ENCODE results near the gene IPO11.

The IPO11 gene

GRCh38 chr5:62412549-62413329, at the start of gene IPO11:
TSS of gene IPO11 (plus strand) at chr5:62412763. CDS start at chr5:62437280, 24,517 bp downstream.
- peak; percentile 99 for DNase-seq (ENCODE audit: low spot score)

GRCh38 chr5:62369039-62369438, 43.5 kb upstream of the IPO11 start:
- no peak for DNase-seq (ENCODE audit: low spot score)

- no peak for DNase-seq (ENCODE audit: low spot score)
Observed at GRCh38 chr5:62371409-62371808, 41.2 kb upstream of the IPO11 start.

- no peak for DNase-seq (ENCODE audit: low spot score)
Observed at GRCh38 chr5:62372600-62372999, 40.0 kb upstream of the IPO11 start.

- no peak for DNase-seq (ENCODE audit: low spot score)
Observed at GRCh38 chr5:62373382-62373781, 39.2 kb upstream of the IPO11 start.

GRCh38 chr5:62374090-62374489, 38.5 kb upstream of the IPO11 start:
- no peak for DNase-seq (ENCODE audit: low spot score)

- no peak for DNase-seq (ENCODE audit: low spot score)
Observed at GRCh38 chr5:62375627-62376026, 36.9 kb upstream of the IPO11 start.

- no peak for DNase-seq (ENCODE audit: low spot score)
Observed at GRCh38 chr5:62376064-62376463, 36.5 kb upstream of the IPO11 start.

- no peak for DNase-seq (ENCODE audit: low spot score)
Observed at GRCh38 chr5:62385131-62385530, 27.4 kb upstream of the IPO11 start.

GRCh38 chr5:62385816-62386400, 26.7 kb upstream of the IPO11 start:
- DNase-seq (ENCODE audit: low spot score) = no peak

- no peak for DNase-seq (ENCODE audit: low spot score)
Observed at GRCh38 chr5:62386824-62387223, 25.7 kb upstream of the IPO11 start.

GRCh38 chr5:62395210-62395950, 17.2 kb upstream of the IPO11 start:
- no peak for DNase-seq (ENCODE audit: low spot score)

GRCh38 chr5:62403411-62404250, 8.9 kb upstream of the IPO11 start, which contains the start of gene DIMT1:
TSS of gene DIMT1 (minus strand) at chr5:62403905. CDS start at chr5:62403772, 133 bp downstream.
- DNase-seq (ENCODE audit: low spot score) = peak; percentile 98

- DNase-seq (ENCODE audit: low spot score) = no peak
Observed at GRCh38 chr5:62413711-62414110, 1.1 kb downstream of the IPO11 start.

GRCh38 chr5:62418462-62419076, 6.0 kb downstream of the IPO11 start:
- no peak for DNase-seq (ENCODE audit: low spot score)

- DNase-seq (ENCODE audit: low spot score) = no peak
Observed at GRCh38 chr5:62419609-62420008, 7.0 kb downstream of the IPO11 start.

- no peak for DNase-seq (ENCODE audit: low spot score)
Observed at GRCh38 chr5:62421414-62421813, 8.9 kb downstream of the IPO11 start.

- no peak for DNase-seq (ENCODE audit: low spot score)
Observed at GRCh38 chr5:62424763-62425162, 12.2 kb downstream of the IPO11 start.

- DNase-seq (ENCODE audit: low spot score) = no peak
Observed at GRCh38 chr5:62431735-62432620, 19.4 kb downstream of the IPO11 start.

GRCh38 chr5:62432621-62433064, 20.1 kb downstream of the IPO11 start:
- DNase-seq (ENCODE audit: low spot score) = no peak

Measured in globus pallidus (tissue), 1 donor.